SHP77 treated with DMSO at 0.1 percent for 48 hours (cell line): ENCODE results near the gene ATP5PB.

ENCODE experiments used
- DNase-seq: peaks from one replicate; lab custom pipeline; 2025; lab: John Stamatoyannopoulos, UW

ATP5PB gene

DNA sequence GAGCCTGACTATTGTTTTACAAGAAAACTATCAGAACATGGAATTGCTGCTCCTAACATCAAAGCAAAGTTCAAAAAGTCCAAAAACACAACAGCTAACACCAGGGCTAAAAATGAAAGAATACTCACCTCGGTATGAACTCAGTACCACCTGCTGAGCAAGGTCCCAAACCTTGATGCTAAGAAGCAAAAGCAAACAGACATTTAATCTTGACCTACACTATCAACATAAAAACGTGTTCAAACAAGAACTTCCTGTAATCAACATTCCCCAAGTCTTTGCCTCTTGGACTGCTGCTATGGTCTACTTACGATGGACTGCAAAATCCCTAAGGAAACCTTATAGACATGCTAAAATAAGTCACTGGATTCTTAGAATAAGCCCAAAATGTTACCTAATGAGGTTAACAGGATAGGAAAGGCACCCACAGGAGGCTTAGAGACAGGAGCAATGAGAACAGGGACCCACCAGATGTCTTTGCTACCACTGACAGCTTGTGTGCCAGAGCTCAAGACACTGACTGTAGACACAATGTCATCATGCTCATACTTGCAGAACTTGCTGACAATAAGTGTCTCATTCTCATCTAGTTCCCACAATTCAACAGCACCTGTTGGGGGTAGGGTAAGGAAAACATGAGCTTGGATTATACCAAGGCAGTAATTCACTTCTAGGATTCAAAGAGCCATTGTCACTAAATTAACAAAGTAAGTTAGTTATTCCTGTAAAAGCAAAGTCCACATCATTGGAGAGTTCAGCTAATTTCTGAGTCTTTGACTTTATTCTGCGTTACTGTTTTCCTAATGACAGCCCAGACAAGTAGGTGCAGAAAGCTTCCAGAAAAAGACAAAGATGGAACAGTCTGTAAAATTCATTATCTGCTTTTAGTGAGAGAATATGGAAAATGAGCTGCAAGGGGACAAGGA, 2.0 kb upstream of the ATP5PB start:
- DNase-seq, result no peak

- no peak for DNase-seq
Observed at GRCh38 chr1:111448482-111448917, 764 bp upstream of the ATP5PB start.

DNA sequence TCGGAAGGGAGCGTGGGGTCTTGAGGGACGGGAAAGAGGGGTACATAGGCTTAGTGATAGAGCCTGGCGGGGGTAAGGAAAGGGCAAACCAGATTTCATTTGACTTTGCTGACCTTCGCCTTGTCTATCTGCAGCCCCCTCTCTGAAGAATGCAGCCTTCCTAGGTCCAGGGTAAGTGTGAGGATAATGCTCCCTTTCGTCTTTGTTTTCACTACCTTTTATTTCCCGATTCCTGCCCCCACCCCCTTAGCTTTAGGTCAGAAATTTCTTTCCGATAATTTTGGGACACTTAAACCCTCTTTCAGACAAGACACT, 396 bp downstream of the ATP5PB start:
- DNase-seq, result no peak

DNA sequence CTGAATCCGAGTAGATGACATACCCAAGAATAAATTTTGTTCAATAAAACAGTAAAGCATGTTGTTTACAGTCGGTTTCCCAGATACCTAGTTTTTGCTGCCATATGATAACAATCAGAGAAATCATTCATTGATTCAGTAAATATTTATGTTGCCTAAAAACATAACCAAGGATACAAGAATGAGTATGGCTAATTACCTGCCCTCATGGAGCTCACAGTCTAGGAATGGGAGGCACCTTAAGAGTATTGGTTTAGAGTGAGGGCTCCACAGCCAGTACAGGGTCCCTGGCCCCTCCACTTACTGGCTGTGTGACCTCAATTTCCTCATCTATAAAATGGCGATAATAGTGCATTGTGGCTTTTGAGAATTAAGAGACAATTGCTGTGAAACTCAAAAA, 921 bp downstream of the ATP5PB start:
- no peak for DNase-seq

DNA sequence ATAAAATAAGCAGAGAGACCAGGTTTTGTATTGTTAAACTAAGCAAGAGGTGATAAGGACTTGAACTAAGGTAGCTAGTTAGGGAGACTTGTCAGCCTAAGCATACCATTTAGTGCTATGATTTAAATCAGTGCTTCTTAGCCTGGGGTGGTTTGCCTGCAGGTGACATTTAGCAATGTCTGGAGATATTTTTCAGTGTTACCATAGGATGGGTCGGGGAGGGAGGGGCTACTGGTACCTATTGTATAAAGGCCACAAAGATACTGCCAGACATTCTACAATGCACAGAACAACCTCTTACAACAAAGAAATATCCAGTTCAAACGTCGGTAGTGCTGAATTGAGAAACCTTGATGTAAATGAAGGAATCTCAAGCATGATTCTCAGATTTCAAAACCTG, 3.3 kb downstream of the ATP5PB start:
- no peak for DNase-seq

DNA sequence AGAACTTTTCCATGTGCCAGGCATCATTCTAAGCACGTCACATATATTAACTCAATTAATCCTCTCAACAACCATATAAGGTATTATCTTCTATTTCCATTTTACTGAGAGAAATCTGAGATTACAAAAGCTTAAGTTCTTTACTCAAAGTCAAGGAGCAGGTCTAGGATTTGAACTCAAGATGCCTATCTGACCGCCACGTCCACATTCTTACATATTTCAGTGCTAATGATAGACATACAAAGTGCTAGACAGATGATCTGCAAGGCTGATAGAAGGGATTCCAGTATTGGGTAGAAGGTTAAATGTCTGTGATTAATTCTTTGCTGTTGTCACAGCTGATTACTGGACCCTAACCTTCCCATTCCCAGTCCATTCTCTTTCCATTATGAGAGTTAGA, 4.4 kb downstream of the ATP5PB start:
- DNase-seq, result no peak

- DNase-seq, result no peak
Observed at GRCh38 chr1:111454859-111455641, 5.8 kb downstream of the ATP5PB start.

- DNase-seq, result no peak
Observed at GRCh38 chr1:111455642-111456031, 6.4 kb downstream of the ATP5PB start.

- DNase-seq, result no peak
Observed at GRCh38 chr1:111461765-111462164, 12.5 kb downstream of the ATP5PB start.

DNA sequence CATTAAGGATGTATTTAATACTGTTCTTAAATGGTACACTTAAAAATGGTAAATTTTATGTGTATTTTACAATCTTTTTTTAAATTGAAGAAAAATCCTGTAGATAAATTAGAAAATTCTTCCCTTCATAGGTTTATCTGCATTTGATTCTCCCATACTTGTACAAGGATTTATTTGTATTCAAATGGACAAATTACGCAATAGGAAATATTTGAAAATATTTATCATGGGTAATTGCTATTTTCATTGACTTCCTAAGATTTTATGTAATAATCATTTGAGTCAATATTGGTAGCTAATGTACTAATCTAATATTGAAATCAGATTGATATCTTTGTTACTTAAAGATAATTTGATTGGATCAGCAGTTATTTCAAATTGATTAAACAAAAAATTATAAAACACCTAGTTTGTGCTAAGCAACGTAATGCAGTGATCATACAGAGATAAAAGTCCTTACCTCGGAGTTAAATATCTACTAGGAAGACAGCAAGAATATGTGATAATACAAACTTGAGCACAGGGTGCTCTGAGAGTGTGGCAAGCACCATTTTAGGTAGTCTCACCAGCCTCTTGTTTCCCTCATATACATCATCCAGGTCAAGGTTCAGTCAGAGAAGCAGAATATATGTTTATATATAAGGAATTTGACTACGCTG, 13.2 kb downstream of the ATP5PB start:
- DNase-seq, result no peak

GRCh38 chr1:111463029-111463683, 13.9 kb downstream of the ATP5PB start:
- DNase-seq, result no peak

GRCh38 chr1:111465754-111466153, 16.5 kb downstream of the ATP5PB start:
- no peak for DNase-seq

- no peak for DNase-seq
Observed at GRCh38 chr1:111466480-111466879, 17.2 kb downstream of the ATP5PB start.

DNA sequence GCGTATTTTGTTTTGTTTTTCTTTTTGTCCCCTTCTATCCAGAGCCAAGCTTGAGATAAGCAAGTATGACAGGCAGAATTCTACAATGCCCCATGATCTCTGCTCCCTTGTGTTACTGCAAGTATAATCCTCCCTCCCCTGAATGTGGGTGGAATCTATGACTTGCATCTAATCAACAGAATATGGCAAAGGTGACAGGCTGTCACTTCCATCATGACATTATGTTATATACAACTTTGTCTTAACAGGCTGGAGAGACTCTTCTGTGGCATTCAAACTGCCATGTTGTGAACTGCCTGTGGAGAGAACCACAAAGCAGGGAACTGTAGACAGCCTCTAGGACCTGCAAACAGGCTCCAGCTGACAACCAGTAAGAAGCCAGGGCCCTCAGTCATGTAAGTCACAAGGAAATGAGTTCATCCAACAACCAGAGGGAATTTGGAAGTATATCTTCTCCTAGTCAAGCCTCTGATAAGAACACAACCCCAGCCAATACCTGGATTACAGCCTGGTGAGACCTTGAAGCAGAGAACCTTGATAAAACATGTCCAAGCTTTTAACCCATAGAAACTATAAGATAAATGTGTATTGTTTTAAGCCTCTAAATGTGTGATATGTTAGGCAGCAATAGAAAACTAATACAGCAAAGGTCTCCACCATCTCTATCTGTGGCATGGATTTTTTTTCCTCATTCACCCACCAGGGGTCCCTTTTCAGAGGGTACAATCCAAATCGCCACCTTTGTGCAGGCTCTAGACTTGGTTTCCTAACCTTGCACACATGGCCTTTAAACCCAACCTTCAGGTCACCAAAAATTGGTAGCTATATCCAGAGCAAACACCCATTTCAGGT, 18.8 kb downstream of the ATP5PB start:
- no peak for DNase-seq

GRCh38 chr1:111468717-111469100, 19.4 kb downstream of the ATP5PB start:
- DNase-seq, result no peak

GRCh38 chr1:111469539-111469938, 20.3 kb downstream of the ATP5PB start:
- DNase-seq, result no peak

DNA sequence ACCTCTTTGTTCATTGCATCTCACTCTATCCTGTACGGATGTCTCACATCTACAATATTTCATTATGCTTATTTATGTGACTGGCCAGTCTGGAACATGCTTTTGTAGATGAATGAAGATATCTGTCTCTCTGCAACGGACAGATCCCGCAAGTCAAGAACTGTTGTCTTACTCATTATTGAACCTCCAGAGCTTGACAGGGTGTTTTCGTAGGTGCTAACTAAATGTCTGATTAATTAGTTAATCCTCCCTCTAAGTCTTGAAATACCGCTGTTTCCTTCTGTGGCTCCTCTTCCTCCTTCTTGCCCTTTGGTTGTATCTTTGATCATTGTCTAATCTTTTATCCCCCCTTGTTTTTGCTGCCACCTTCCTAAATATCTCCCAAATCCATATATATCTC, 21.3 kb downstream of the ATP5PB start:
- DNase-seq, result no peak

GRCh38 chr1:111471012-111471411, 21.7 kb downstream of the ATP5PB start:
- no peak for DNase-seq

DNA sequence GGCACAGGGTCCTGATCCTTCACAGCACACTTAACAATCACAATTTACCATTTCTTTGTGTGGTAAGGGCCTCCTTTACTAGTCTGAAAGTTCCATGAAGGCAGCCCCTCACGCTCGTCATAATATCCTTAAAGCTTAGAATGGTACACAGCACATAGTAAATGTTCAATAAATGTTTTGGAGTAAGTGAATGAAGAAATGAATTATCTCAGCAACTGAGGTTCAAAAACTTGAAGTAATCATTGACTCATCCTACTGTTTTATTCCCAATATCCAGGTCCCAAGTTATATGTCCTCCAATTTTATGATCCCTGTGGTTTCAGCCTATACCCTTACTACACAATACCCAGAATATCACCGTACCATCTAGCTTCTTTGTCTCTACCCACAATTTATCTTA, 22.3 kb downstream of the ATP5PB start:
- DNase-seq, result no peak

- no peak for DNase-seq
Observed at GRCh38 chr1:111474106-111474505, 24.8 kb downstream of the ATP5PB start.

- no peak for DNase-seq
Observed at GRCh38 chr1:111474521-111474920, 25.3 kb downstream of the ATP5PB start.
